ENCODE data around the gene GPHA2. TPM values are rescaled to one million over a fixed set of nuclear protein-coding genes. Genes with fewer than 3 reads are reported as not detected.

The GPHA2 gene
- total RNA-seq, 4 donors from 2014 or later = not detected

DNA sequence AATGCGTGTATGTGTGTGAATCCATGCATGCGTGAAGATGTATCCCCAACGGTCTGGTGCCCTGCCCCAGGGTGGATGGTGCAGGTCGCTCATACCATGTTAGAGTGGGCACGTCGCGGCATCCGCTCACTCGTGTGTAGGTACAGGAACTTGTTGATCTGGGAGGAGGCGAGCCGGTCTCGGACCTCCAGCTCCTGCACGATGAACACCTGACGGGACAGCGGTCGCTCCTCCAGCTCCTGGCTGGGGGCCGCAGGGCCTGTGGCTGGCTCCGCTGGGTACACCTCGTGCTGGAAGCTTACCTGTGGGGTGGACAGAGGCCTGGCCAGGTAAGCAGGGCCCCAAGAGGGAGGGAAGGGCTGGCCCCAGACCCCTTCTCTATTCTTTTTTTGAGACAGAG, 37.2 kb downstream of the GPHA2 start:
- H3K27ac ChIP-seq (replicated peaks in 1 of 4) = no peak overlapping the region
- intact Hi-C loops (cut with DNase I) = loop anchor here (10.0 kb wide), 1 partner anchor 114 kb away; no protein-coding TSS in a partner anchor
- H3K36me3 ChIP-seq = peaks cover 40 to 92% (median 87%) of the 10 kb centered on the region in 4 donors
- H3K4me3 ChIP-seq = no peak overlapping the region
- no peak for TF ChIP-seq POLR2A (IDR thresholded peaks at IDR 0.05; ENCODE audit: low read depth)
- no peak for TF ChIP-seq POLR2AphosphoS5 (IDR thresholded peaks at IDR 0.05)
- no peak for TF ChIP-seq EP300 (IDR thresholded peaks at IDR 0.05)
- TF ChIP-seq, protein P1, sequence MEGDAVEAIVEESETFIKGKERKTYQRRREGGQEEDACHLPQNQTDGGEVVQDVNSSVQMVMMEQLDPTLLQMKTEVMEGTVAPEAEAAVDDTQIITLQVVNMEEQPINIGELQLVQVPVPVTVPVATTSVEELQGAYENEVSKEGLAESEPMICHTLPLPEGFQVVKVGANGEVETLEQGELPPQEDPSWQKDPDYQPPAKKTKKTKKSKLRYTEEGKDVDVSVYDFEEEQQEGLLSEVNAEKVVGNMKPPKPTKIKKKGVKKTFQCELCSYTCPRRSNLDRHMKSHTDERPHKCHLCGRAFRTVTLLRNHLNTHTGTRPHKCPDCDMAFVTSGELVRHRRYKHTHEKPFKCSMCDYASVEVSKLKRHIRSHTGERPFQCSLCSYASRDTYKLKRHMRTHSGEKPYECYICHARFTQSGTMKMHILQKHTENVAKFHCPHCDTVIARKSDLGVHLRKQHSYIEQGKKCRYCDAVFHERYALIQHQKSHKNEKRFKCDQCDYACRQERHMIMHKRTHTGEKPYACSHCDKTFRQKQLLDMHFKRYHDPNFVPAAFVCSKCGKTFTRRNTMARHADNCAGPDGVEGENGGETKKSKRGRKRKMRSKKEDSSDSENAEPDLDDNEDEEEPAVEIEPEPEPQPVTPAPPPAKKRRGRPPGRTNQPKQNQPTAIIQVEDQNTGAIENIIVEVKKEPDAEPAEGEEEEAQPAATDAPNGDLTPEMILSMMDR (IDR thresholded peaks at IDR 0.05) = no peak
- WGBS = 94% methylated on average over 15 of the region's 19 CpGs
- peaks cover 9 to 13% (median 12%) of the 10 kb centered on the region in 4 donors for H3K4me1 ChIP-seq
- H3K9me3 ChIP-seq = no peaks in the 10 kb centered on the region
- no peak for DNase-seq (ENCODE audit: extremely low spot score)
- H3K27me3 ChIP-seq = no peaks in the 10 kb centered on the region

DNA sequence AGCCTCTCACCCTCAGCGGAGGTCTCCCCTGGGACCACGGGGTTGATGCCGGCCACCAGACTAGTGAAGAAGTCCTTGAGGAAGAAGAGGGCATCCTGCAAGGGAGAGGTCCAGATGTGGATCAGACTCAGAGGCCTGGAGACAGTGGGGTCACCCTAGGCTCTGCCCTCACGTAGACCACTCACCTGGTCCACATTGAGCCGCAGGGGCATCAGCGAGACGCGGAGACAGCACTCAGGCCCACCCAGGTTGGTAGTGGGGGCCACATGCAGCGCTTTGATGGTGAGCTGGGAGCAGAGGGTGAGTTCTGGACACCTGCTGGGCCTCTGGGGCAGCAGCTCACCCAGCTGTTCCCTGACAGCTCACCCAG, 37.6 kb downstream of the GPHA2 start:
- peaks cover 11 to 15% (median 14%) of the 10 kb centered on the region in 4 donors for H3K4me1 ChIP-seq
- H3K36me3 ChIP-seq = peaks cover 40 to 87% (median 82%) of the 10 kb centered on the region in 4 donors
- TF ChIP-seq POLR2A (IDR thresholded peaks at IDR 0.05; ENCODE audit: low read depth) (no peak), POLR2AphosphoS5 (IDR thresholded peaks at IDR 0.05) (no peak), EP300 (IDR thresholded peaks at IDR 0.05) (no peak)
- TF ChIP-seq, protein P1 (IDR thresholded peaks at IDR 0.05) = no peak
- no peak for DNase-seq (ENCODE audit: extremely low spot score)
- no peak overlapping the region for H3K4me3 ChIP-seq
- H3K27ac ChIP-seq (replicated peaks in 1 of 4) = no peak overlapping the region
- H3K27me3 ChIP-seq = no peaks in the 10 kb centered on the region
- 96% methylated on average over 6 of the region's 9 CpGs for WGBS
- H3K9me3 ChIP-seq = no peaks in the 10 kb centered on the region
- intact Hi-C loops (cut with DNase I) = loop anchor here (10.0 kb wide), 1 partner anchor 113 kb away; no protein-coding TSS in a partner anchor

DNA sequence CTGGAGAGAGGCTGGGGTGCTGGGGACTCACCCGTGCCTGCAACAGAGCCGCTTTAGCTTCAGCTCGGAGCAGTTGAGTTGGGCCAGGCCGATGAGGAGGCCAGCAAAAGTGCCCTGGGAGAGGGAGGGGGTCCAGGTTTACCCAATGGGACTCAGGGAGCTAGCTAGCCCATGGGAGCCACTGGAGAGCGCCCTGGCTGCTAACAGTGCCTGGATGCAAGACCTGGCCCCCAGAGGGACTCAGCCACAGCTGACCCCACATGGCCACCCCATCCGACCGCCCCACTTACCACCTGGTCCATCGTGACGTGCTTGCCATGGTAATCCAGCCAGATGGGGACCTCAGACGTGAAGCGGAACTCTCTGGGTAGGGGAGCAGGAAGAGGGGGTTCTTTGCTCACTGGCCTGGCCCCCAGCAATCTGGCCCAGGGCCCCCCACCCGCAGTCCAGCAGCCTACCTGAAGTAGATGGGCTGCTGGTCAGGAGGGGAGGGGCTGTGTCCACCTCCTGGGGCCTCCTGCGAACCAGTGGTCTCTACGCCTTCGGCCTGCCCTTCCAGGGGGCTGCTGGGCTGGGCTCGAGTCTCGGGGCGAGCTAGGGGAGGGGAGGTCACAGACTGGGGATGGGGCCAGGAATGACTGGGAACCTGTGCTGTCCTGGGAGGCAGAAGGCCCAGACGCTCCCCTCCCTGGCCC, 38.2 kb downstream of the GPHA2 start:
- Histone ChIP-seq H3K27me3 (no peaks in the 10 kb centered on the region), H3K9me3 (no peaks in the 10 kb centered on the region), H3K4me3 (no peak overlapping the region), H3K4me1 (peaks cover 11 to 20% (median 16%) of the 10 kb centered on the region in 4 donors), H3K27ac (replicated peaks in 1 of 4) (no peak overlapping the region), H3K36me3 (peaks cover 35 to 82% (median 77%) of the 10 kb centered on the region in 4 donors)
- 89% methylated on average over 11 of the region's 19 CpGs for WGBS
- DNase-seq (ENCODE audit: extremely low spot score) = no peak
- intact Hi-C loops (cut with DNase I) = loop anchor here (10.0 kb wide), 1 partner anchor 113 kb away; no protein-coding TSS in a partner anchor
- TF ChIP-seq, protein P1 (IDR thresholded peaks at IDR 0.05) = no peak
- TF ChIP-seq POLR2A (IDR thresholded peaks at IDR 0.05; ENCODE audit: low read depth) (no peak), POLR2AphosphoS5 (IDR thresholded peaks at IDR 0.05) (no peak), EP300 (IDR thresholded peaks at IDR 0.05) (no peak)

GRCh38 chr11:64896448-64897022, 39.2 kb downstream of the GPHA2 start:
- H3K36me3 ChIP-seq = peaks cover 25 to 72% (median 67%) of the 10 kb centered on the region in 4 donors

More at GRCh38 chr11:64896448-64897022, 39.2 kb downstream of the GPHA2 start:
- no peaks in the 10 kb centered on the region for H3K9me3 ChIP-seq
- no peaks in the 10 kb centered on the region for H3K27me3 ChIP-seq
- H3K27ac ChIP-seq (replicated peaks in 1 of 4) = no peak overlapping the region
- H3K4me3 ChIP-seq = no peak overlapping the region
- TF ChIP-seq POLR2A (IDR thresholded peaks at IDR 0.05; ENCODE audit: low read depth) = no peak
- TF ChIP-seq, protein P1 (IDR thresholded peaks at IDR 0.05) = no peak
- no peak for TF ChIP-seq EP300 (IDR thresholded peaks at IDR 0.05)
- TF ChIP-seq POLR2AphosphoS5 (IDR thresholded peaks at IDR 0.05) = no peak
- peaks cover 11 to 25% (median 17%) of the 10 kb centered on the region in 4 donors for H3K4me1 ChIP-seq
- no peak for DNase-seq (ENCODE audit: extremely low spot score)
- 86% methylated on average over 5 of the region's 14 CpGs for WGBS
- intact Hi-C loops (cut with DNase I) = loop anchor here (10.0 kb wide), 1 partner anchor 112 kb away; no protein-coding TSS in a partner anchor

Measured in esophagus muscularis mucosa (tissue), 4 donors.